ENCODE measurements around the gene EAF1.
"Not testable (repeated sequence)": the region's sequence is repeated elsewhere in the genome, so short reads cannot be mapped to it uniquely, and the experiment has no call there.

EAF1 gene

GRCh38 chr3:15427182-15427880 is at the start of gene EAF1, which contains the start of gene METTL6:
Gene EAF1 (plus strand): TSS chr3:15427598. CDS start chr3:15427780, 182 bp downstream.
Gene METTL6 (minus strand): TSS chr3:15427544. CDS start chr3:15426511, 1,033 bp downstream.
- DNase-seq, result peak; percentile 34

- peak; percentile 61 for DNase-seq
Observed at GRCh38 chr3:15377961-15378791, 49.2 kb upstream of the EAF1 start.

- no peak for DNase-seq
Observed at GRCh38 chr3:15380980-15381890, 46.2 kb upstream of the EAF1 start.

- no peak for DNase-seq
Observed at GRCh38 chr3:15382405-15382923, 44.9 kb upstream of the EAF1 start.

GRCh38 chr3:15384510-15385237 is 42.7 kb upstream of the EAF1 start:
- no peak for DNase-seq

- DNase-seq, result not testable (repeated sequence)
Observed at GRCh38 chr3:15385238-15385695, 42.1 kb upstream of the EAF1 start.

- DNase-seq, result no peak
Observed at GRCh38 chr3:15385901-15386653, 41.3 kb upstream of the EAF1 start.

GRCh38 chr3:15386654-15386955 is 40.8 kb upstream of the EAF1 start:
- DNase-seq, result not testable (repeated sequence)

- DNase-seq, result no peak
Observed at GRCh38 chr3:15387171-15387581, 40.2 kb upstream of the EAF1 start.

- DNase-seq, result no peak
Observed at GRCh38 chr3:15387735-15388134, 39.7 kb upstream of the EAF1 start.

GRCh38 chr3:15388335-15388734 is 39.1 kb upstream of the EAF1 start:
- not testable (repeated sequence) for DNase-seq

- no peak for DNase-seq
Observed at GRCh38 chr3:15390460-15390859, 36.9 kb upstream of the EAF1 start.

GRCh38 chr3:15391007-15391406 is 36.4 kb upstream of the EAF1 start:
- DNase-seq, result no peak

GRCh38 chr3:15393252-15393651 is 34.1 kb upstream of the EAF1 start:
- not testable (repeated sequence) for DNase-seq

- DNase-seq, result not testable (repeated sequence)
Observed at GRCh38 chr3:15398731-15399133, 28.7 kb upstream of the EAF1 start.

GRCh38 chr3:15399970-15400369 is 27.4 kb upstream of the EAF1 start:
- DNase-seq, result no peak

- no peak for DNase-seq
Observed at GRCh38 chr3:15401936-15402335, 25.5 kb upstream of the EAF1 start.

GRCh38 chr3:15403495-15403894 is 23.9 kb upstream of the EAF1 start:
- DNase-seq, result no peak

GRCh38 chr3:15403965-15404364 is 23.4 kb upstream of the EAF1 start:
- no peak for DNase-seq

GRCh38 chr3:15404767-15405166 is 22.6 kb upstream of the EAF1 start:
- no peak for DNase-seq

GRCh38 chr3:15405448-15406050 is 21.8 kb upstream of the EAF1 start:
- DNase-seq, result no peak
